ENCODE data around the gene PCNX2.

The PCNX2 gene

GRCh38 chr1:232962761-232963745 is 332.5 kb downstream of the PCNX2 start:
- DNase-seq (ENCODE audit: low read depth in 3 of 3): no peak

GRCh38 chr1:232958067-232958466 is 337.5 kb downstream of the PCNX2 start:
- no peak for DNase-seq (ENCODE audit: low read depth in 3 of 3)

- DNase-seq (ENCODE audit: low read depth in 3 of 3): no peak
These were observed 339.4 kb downstream of the PCNX2 start for GRCh38 chr1:232956081-232956480.

- no peak for DNase-seq (ENCODE audit: low read depth in 3 of 3)
These were observed 340.7 kb downstream of the PCNX2 start for GRCh38 chr1:232954594-232955365.

- DNase-seq (ENCODE audit: low read depth in 3 of 3): peak in 1 of 3 donors; percentile 9
These were observed 342.7 kb downstream of the PCNX2 start for GRCh38 chr1:232952514-232953499.

GRCh38 chr1:232951605-232952004 is 343.9 kb downstream of the PCNX2 start:
- DNase-seq (ENCODE audit: low read depth in 3 of 3): no peak

GRCh38 chr1:232951180-232951579 is 344.3 kb downstream of the PCNX2 start:
- DNase-seq (ENCODE audit: low read depth in 3 of 3): peak in 1 of 3 donors; percentile 7

- peak; percentile 89 to 97 (median 94) for DNase-seq (ENCODE audit: low read depth in 3 of 3)
These were observed 345.0 kb downstream of the PCNX2 start, which contains the start of gene NTPCR for GRCh38 chr1:232950197-232951176. NTPCR (plus strand) TSS chr1:232950611; CDS start chr1:232950711, 100 bp downstream.

GRCh38 chr1:232949636-232950196 is 345.8 kb downstream of the PCNX2 start:
- no peak for DNase-seq (ENCODE audit: low read depth in 3 of 3)

- no peak for DNase-seq (ENCODE audit: low read depth in 3 of 3)
These were observed 351.2 kb downstream of the PCNX2 start for GRCh38 chr1:232944347-232944746.

- peak in 1 of 3 donors; percentile 6 for DNase-seq (ENCODE audit: low read depth in 3 of 3)
These were observed 351.8 kb downstream of the PCNX2 start for GRCh38 chr1:232943679-232944252.

- no peak for DNase-seq (ENCODE audit: low read depth in 3 of 3)
These were observed 352.9 kb downstream of the PCNX2 start for GRCh38 chr1:232942413-232943294.

GRCh38 chr1:232940262-232940661 is 355.3 kb downstream of the PCNX2 start:
- no peak for DNase-seq (ENCODE audit: low read depth in 3 of 3)

GRCh38 chr1:232939748-232940147 is 355.8 kb downstream of the PCNX2 start:
- no peak for DNase-seq (ENCODE audit: low read depth in 3 of 3)

- DNase-seq (ENCODE audit: low read depth in 3 of 3): no peak
These were observed 356.6 kb downstream of the PCNX2 start for GRCh38 chr1:232938926-232939325.

- DNase-seq (ENCODE audit: low read depth in 3 of 3): no peak
These were observed 357.7 kb downstream of the PCNX2 start for GRCh38 chr1:232937741-232938375.

- no peak for DNase-seq (ENCODE audit: low read depth in 3 of 3)
These were observed 358.6 kb downstream of the PCNX2 start for GRCh38 chr1:232936941-232937340.

Data from stimulated activated CD4-positive, alpha-beta T cell treated with anti-CD3 and anti-CD28 coated beads, TNF-alpha, amount 100 ng/mL, for 48 hours (primary cell).